Activated naive CD4-positive, alpha-beta T cell (primary cell): ENCODE measurements around the gene LAMA3.

Experiments used
- DNase-seq, 4 experiments: peaks; one replicate each; lab custom pipeline; 2025; lab: John Stamatoyannopoulos, UW

Gene LAMA3

DNA sequence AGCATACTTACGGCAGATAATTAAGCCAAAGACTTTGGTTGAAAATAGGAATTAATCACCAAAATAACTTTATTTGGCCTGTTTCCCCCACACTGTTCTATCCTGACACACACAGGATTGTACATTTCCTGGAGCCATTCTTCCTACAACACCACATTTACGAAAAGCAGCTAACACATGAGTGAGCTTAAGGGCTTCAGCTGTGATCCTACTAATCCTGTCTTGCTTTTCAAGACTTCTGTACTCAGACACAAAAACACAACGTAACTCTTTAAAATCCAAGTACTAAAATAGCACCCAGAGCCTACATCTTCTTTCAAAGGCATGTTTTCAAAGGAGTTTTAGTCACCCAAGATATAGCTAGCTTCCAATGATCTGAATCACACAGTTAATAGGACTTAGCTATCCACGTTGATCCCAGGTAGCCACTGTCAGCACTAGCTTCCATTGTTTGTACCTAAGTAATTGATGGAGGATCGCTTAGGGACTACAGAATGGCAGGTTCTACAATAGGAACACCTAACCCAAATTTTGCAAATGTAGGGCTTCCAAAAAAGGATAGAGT lies 282.5 kb downstream of the LAMA3 start:
- no peak for DNase-seq

DNA sequence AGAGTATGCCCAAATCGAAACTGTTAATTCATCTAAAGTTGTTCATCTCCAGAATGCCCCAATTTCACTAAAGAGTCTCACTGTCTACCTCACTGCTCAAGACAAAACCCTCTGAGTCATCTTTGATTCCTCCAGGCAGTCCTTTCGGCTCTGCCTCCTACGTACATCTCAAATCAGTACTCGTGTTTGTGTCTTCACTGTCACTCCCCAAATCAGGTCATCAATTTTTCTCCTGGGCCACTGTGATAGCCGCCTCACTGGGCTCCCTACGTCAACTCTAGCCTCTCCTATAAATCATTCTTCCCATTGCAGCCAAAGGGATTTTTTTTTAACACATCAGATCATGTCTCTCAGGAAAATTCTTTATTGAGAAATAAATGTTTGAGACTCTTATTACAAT lies 283.2 kb downstream of the LAMA3 start:
- DNase-seq = no peak

DNA sequence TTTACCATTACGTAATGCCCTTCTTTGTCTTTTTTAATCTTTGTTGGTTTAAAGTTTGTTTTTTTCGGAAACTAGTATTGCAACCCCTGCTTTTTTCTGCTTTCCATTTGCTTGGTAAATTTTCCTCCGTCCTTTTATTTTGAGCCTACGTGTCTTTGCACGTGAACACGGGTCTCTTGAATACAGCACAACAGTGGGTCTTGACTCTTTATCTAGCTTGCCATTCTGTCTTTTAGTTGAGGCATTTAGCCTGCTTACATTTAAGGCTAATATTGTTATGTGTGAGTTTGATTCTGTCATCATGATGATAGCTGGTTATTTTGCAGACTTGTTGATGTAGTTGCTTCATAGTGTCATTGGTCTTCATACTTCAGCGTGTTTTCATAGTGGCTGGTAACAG lies 287.9 kb downstream of the LAMA3 start:
- no peak for DNase-seq

GRCh38 chr18:23977719-23978483 lies 288.6 kb downstream of the LAMA3 start:
- DNase-seq = no peak

DNA sequence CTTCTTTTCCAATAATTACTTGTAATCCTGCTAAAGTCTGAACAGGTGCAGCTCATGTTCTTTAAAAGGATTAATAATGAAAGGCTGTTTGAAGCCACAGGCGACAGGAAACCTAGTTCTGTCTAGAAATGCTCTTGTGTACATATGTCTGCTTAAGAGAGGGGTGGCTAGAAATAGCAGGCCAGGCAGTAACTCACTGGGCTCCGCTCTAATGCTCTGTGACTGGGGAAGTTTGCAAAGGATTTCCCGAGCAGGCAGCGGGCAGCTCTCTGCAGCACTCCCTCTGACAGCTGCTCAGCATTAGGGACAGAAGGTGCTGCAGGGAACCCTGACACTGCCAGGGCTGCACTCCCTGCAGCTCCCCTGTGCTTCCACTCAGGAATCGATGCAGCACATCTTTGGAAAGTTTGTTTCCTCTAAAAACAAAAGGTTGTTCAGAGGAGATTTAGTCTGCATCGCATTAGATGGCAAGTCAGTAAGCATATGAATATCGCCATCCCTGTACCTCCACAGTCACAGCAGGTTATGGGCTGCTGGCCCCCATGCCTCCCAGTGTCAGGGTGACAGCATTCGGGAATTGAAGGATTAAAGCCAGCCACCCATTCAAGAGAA lies 292.2 kb downstream of the LAMA3 start:
- DNase-seq = no peak

DNA sequence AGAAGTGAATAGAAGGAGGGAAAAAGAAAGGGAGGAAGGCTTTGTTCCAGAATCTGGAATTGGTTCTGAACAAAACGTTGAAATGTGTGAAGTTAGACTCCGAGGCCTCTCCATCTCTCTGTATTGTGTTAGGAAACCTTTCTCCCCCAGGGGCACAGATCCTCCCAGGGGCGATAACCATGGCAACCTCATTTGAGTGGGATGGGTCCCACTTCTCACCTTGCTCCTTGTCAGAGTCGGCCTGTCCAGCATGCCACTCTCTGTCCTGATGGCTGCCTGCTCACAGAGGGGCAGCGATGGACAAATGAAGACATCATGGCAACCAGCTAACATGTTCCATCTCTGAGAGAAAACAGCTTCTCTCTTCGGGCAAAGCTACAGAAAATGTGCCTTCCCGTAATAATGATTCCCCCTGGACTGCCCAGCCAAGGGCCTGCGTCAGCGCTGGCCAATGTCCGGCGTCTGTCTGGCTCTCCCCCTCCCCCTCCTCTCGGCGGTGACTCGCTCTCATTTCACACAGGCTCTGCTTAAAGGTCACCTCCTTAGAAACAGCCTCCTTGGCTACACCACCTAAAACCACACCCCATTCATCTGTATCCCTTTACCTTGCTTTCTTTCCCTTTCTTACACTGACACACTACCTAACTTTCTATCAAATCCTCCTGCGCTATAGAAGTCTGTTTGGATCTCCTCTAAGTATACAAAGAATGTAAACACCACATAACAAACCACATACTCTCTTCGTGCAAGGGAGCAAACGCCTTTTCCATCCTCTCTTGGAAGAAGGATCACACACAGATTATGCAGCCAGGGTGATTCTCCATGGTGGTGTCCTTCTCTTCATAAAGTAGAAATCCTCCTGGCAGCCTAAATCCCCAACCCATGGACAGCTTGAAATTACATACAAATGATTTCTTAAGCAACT lies 293.2 kb downstream of the LAMA3 start:
- DNase-seq = no peak

GRCh38 chr18:23983112-23983511 lies 293.9 kb downstream of the LAMA3 start:
- DNase-seq = no peak

GRCh38 chr18:23986600-23987359 lies 297.5 kb downstream of the LAMA3 start:
- no peak for DNase-seq

DNA sequence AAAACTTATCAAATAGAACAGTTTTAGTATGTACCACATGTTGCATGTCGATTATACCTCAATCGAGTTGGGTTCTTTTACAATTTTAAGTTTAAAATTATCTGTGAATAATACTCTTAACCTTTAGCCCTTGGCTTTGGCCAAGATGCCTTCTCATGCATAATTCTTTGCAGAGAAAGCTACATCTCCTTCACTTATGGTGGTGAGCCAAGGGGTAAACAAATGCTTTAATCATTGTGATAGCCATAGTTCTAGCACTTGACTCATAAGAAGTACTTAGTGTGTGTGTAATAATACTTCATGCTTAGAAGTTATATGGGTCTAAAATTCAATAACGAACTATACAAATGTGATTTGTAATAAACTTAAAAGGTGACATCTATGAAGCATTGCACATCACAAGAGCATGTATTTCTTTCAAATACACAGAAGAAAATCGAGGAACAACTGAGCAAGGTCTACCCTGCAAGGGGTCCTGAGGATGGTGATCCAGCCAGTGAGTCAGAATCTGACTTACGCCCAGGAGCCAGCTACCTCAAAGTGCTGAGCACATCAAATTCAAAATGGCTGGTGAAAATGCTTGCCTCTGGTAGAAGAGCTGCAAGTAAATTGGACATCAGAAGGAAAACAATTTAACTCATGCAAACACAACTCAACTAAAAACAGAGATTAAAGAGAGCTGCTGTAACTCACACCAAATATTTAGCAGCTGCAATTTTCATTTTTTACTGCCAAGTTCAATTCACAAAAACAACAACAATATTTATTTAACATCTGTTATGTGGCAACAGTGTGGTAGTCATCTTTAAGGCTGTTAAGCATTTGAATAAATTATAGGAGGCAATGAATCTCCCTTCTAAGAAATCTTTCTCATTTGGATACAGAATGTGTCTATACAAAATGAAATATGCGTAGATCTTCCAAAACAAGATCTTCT lies 301.5 kb downstream of the LAMA3 start:
- no peak for DNase-seq

DNA sequence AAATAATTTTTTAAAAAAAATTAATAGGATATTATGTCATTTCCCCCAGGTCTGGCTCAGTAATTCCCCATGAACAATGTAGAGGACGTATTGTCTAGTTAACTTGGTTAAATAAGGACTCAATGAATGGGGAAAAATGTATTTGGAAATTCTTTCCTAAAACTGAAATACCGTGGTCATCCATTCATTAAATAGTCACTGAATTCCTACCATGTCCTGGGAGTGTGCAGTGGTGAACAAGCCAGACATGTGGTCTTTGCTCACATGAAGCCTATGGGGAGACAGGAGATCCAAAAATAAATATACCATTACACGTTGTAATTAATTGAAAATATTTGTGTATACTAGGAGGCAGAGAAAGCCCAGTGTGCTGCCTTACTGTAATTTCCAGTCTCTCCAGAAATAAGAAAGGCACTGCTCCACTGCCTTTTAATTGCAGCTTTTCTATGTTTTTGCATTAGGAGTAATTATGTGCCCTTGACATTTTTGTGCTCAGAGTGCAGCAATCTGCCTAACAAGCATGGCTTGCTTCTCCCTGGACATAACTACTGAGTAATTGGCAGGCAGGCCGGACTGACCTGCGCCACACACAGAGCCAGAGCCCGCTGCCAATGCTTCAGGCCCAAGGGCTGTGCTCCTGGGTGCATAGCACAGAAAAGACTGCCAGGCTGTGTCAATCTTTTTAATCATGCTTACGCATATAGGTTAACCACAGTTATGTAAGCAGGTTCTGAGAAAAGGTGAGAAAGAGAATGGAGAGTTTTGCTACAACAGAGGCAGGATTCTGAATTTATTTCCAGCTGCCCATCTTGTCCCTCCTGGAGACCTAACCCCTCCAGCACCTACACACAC lies 303.1 kb downstream of the LAMA3 start:
- DNase-seq = peak in 2 of 4 experiments; percentile 13 to 37

DNA sequence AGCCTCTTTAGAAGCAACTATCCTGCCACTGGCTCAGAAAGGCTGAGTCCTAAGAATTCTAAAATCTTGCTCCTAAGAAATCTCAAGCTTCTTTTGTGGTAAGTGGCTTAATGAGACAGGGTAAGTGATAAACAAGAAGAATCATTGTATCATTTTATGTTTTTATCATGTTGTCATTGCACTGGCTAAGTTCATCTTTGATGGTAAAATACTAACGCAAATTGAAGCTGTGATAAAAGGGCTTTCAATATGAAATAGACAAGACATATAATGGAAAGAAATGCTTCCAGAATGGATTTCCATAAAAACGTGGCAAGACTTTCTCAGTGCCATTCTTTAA lies 303.7 kb downstream of the LAMA3 start:
- no peak for DNase-seq

DNA sequence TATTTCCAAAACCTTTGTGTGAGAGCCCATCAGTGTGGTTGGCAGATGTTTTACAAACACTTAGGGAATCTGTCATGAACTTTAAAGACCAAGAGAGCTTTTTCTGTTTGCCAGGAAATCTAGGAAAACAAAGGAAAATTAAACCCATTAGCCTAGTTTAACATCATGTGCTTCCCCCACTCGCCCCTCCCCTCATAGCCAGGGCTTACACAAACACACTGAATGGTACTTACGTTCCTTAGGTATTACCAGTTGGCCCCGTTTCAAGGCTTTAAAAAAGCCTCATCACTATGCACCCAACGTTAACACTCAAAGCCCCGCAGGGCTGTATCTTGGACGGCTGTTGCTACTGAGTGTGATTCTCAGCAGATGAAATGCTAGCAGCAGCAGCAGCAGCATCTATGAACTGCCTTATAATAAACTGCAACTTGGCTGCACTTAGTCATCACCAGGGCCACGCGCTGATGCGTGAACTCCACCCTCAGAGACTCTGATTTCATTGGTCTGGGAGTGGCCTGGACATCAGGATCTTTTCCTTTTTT lies 305.2 kb downstream of the LAMA3 start:
- DNase-seq = no peak

DNA sequence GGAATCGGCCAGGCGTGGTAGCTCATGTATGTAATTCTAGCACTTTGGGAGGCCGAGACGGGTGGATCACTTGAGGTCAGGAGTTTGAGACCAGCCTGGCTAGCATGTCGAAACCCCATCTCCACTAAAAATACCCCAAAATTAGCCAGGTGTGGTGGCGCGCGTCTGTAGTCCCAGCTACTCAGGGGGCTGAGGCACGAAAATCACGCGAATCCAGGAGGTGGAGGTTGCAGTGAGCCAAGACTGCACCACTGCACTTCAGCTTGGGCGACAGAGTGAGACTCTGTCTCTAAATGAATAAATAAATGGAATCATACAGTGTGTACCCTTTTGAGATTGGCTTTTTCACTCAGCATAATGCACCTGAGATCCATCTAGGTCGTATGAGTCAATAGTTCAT lies 305.9 kb downstream of the LAMA3 start:
- no peak for DNase-seq

GRCh38 chr18:23998018-23998417 lies 308.8 kb downstream of the LAMA3 start:
- DNase-seq = no peak

GRCh38 chr18:23998820-23999219 lies 309.6 kb downstream of the LAMA3 start:
- no peak for DNase-seq

DNA sequence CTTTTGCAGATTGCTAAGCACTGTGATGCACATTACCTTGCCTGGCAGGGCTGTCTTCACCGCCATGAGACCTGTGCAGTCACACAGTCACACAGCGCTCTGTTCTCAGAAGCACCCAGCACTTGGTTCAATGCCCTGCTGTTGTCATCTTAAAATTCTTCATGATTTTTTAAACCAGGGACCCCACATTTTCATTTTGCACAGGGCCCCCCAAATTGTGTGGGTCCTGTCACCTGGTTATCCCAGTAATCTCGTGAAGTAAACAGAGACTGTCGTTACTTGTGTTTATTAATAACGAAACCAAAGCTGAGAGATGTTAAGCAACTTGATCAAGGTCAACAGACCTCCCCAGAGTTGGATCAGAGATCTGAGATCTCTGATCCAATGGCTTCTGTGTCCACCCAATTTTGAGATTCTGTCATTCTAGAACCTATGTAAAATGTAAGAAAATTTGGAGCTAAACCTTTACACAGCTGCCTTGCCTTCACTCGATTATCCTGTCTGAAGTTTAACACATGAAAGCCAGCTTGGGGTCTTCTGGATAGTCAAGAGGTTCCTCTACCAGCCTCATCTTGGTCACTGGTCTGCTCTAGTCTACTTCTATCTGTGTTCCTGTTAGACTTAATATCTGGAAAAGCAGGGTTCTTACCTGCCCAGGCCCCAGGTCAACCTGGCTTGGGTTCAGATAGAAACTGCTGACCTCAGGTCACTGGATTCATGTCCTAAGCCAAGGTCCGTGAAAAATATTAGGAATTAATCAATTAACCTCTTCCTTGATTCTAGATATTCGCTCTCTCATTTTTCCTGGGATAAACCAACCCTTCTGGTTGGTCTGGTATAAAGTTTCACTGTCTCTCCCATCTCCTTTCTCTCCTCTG lies 311.6 kb downstream of the LAMA3 start:
- no peak for DNase-seq

DNA sequence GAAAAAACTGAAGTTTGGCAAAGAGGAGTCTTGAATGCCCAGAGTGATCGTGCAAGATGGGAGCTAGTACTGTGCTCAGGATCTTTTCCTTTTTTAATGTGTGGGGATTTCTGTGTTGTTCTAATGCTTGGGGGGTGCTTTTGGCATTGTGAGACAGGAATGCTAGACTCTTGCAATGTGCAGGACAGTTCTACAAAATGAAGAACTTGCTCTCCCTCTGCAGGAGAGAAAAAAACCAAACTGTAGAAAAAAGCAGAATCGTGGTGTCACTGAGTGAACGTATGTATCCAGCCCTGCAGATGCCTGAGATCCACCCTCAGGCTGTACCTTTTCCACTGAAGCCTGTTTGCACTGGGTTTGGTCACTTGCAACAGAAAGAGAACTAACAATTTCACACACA lies 313.2 kb downstream of the LAMA3 start:
- no peak for DNase-seq

- no peak for DNase-seq
Measured at GRCh38 chr18:24003288-24003687, 314.0 kb downstream of the LAMA3 start.
